ENCODE data around the gene KCTD6. TPM values are rescaled to one million over a fixed set of nuclear protein-coding genes. Genes with fewer than 3 reads are reported as not detected.

The KCTD6 gene
- total RNA-seq, 1 donor from 2014 or later = 39.6 TPM

- Histone ChIP-seq H3F3A (ENCODE audit: low read depth) (no peaks in the 10 kb centered on the region), H4K20me1 (ENCODE audit: low read depth) (no peaks in the 10 kb centered on the region), H3K27ac (no peak within 1 kb of the TSS), H3K9me3 (ENCODE audit: low read depth) (no peaks in the 10 kb centered on the region), H3K9ac (no peak within 1 kb of the TSS), H3K36me3 (no peaks in the 10 kb centered on the region), H3K27me3 (no peaks in the 10 kb centered on the region), H3K79me2 (ENCODE audit: low read depth) (no peaks in the 10 kb centered on the region), H3K4me1 (peaks cover 11% of the 10 kb centered on the region), H3K4me2 (no peak within 1 kb of the TSS), H2AFZ (replicated peaks) (peak within 1 kb of the TSS; percentile 88), H3K4me3 (no peak within 1 kb of the TSS)
- DNase-seq (ENCODE audit: low spot score) = no peak
- Mint-ChIP-seq H3K27me3 (ENCODE audit: insufficient read depth, low read depth) (no peaks in the 10 kb centered on the region), H3K4me3 (no peak within 1 kb of the TSS), H3K4me1 (peaks cover 31% of the 10 kb centered on the region), H3K27ac (peak within 1 kb of the TSS; percentile 21), H3K36me3 (no peaks in the 10 kb centered on the region), H3K9me3 (peaks cover 2% of the 10 kb centered on the region)
- TF ChIP-seq EZH2 (IDR thresholded peaks at IDR 0.05) (no peak), EZH2phosphoT487 (IDR thresholded peaks at IDR 0.05) (no peak)
- TF ChIP-seq, protein P1, sequence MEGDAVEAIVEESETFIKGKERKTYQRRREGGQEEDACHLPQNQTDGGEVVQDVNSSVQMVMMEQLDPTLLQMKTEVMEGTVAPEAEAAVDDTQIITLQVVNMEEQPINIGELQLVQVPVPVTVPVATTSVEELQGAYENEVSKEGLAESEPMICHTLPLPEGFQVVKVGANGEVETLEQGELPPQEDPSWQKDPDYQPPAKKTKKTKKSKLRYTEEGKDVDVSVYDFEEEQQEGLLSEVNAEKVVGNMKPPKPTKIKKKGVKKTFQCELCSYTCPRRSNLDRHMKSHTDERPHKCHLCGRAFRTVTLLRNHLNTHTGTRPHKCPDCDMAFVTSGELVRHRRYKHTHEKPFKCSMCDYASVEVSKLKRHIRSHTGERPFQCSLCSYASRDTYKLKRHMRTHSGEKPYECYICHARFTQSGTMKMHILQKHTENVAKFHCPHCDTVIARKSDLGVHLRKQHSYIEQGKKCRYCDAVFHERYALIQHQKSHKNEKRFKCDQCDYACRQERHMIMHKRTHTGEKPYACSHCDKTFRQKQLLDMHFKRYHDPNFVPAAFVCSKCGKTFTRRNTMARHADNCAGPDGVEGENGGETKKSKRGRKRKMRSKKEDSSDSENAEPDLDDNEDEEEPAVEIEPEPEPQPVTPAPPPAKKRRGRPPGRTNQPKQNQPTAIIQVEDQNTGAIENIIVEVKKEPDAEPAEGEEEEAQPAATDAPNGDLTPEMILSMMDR (IDR thresholded peaks at IDR 0.05) = no peak
Measured at GRCh38 chr3:58536501-58537411, 44.9 kb downstream of the KCTD6 start, which contains the start of gene ACOX2. TSS of gene ACOX2 (minus strand) at chr3:58537190. CDS start at chr3:58535106, 2,084 bp downstream.

DNA sequence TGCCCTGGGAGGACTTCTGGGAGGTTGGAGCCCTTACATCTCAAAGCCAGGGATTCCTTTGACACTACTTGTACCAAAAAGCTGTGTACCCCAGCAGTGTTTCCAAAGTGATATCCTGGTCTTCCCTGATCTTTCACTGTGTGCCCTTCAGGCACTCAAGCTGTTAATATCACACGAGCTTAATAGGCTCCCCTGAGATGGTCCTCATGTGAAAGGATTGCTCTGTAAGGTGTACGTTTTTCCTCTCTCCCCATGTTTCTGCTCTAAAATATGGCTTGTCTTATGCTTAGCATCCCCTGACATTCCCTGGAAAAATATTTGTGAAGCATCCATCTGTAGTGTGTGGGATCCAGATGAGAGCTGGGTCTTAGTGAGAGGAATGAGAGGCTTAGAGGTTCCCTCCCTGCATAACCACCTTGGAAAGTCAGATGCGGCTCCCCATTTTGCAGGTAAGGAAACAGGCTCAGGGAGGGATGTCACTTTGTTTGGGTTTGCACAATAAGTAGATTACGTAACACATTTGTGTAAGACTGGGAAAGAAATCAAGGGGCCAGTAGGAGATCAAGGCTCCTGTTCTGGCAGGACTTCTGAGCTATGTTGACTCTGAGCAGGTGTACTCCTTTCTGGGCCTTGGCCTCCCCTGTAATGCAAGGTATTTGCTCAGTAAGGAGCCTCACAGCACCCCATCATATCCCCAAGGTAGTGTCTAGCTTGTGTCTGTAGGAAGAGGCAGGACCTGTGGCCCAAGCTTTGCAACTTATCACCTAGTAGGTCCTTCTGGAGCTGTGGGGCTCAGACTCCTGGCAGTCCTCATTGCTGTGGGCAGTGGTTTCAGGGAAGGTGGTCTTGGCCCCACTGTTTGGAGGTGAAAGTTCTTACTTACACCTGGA, 45.8 kb downstream of the KCTD6 start:
- Histone ChIP-seq H3K36me3 (no peaks in the 10 kb centered on the region), H3K9ac (no peak overlapping the region), H3K4me3 (no peak overlapping the region), H3F3A (ENCODE audit: low read depth) (no peaks in the 10 kb centered on the region), H3K4me2 (no peak overlapping the region), H3K4me1 (peaks cover 11% of the 10 kb centered on the region), H4K20me1 (ENCODE audit: low read depth) (no peaks in the 10 kb centered on the region), H3K27ac (no peak overlapping the region), H3K27me3 (no peaks in the 10 kb centered on the region), H3K9me3 (ENCODE audit: low read depth) (no peaks in the 10 kb centered on the region), H2AFZ (replicated peaks) (peak overlapping the region; percentile 88), H3K79me2 (ENCODE audit: low read depth) (no peaks in the 10 kb centered on the region)
- H3K4me3 Mint-ChIP-seq = no peak overlapping the region
- TF ChIP-seq, protein P1 (IDR thresholded peaks at IDR 0.05) = no peak
- no peaks in the 10 kb centered on the region for H3K36me3 Mint-ChIP-seq
- H3K4me1 Mint-ChIP-seq = peaks cover 29% of the 10 kb centered on the region
- H3K9me3 Mint-ChIP-seq = peaks cover 2% of the 10 kb centered on the region
- H3K27me3 Mint-ChIP-seq (ENCODE audit: insufficient read depth, low read depth) = no peaks in the 10 kb centered on the region
- peak overlapping the region; percentile 13 for H3K27ac Mint-ChIP-seq
- no peak for DNase-seq (ENCODE audit: low spot score)

DNA sequence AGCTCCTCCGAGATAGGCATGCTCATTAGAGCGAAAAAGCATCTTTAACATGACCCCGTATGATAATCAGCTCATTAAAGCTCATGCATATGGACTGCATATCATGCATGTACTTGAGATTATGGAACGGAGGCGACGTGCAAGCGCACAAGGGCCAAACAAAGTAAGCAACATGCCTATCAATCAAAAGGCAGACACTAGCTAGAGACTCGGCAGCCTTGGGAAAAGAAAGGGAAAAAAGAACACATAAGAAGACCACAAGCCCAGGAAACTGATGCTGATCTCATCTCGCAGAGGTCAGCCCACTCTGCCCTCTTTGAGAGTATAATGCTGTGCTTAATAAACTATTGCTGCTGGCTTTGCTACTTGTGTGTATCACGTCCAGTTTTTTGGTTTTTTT, 47.7 kb downstream of the KCTD6 start:
- Histone ChIP-seq H3F3A (ENCODE audit: low read depth) (no peaks in the 10 kb centered on the region), H4K20me1 (ENCODE audit: low read depth) (no peaks in the 10 kb centered on the region), H3K4me3 (no peak overlapping the region), H3K79me2 (ENCODE audit: low read depth) (no peaks in the 10 kb centered on the region), H3K27me3 (no peaks in the 10 kb centered on the region), H3K4me1 (peaks cover 11% of the 10 kb centered on the region), H3K9me3 (ENCODE audit: low read depth) (no peaks in the 10 kb centered on the region), H3K9ac (no peak overlapping the region), H3K27ac (no peak overlapping the region), H3K4me2 (no peak overlapping the region), H2AFZ (replicated peaks) (no peak overlapping the region), H3K36me3 (no peaks in the 10 kb centered on the region)
- Mint-ChIP-seq H3K4me1 (peaks cover 24% of the 10 kb centered on the region), H3K4me3 (no peak overlapping the region), H3K36me3 (no peaks in the 10 kb centered on the region), H3K27ac (no peak overlapping the region), H3K9me3 (peaks cover 2% of the 10 kb centered on the region), H3K27me3 (ENCODE audit: insufficient read depth, low read depth) (no peaks in the 10 kb centered on the region)
- TF ChIP-seq EZH2phosphoT487 (IDR thresholded peaks at IDR 0.05) (no peak), EZH2 (IDR thresholded peaks at IDR 0.05) (no peak)
- TF ChIP-seq, protein P1 (IDR thresholded peaks at IDR 0.05) = no peak
- DNase-seq (ENCODE audit: low spot score) = no peak

All from neural progenitor cell (in vitro differentiated cells).